OCI-M2 (cell line): ENCODE results near the gene GKN2.

Experiments used
- DNase-seq: peaks from one replicate; lab custom pipeline; 2025; ENCODE audit not compliant: unreplicated experiment; lab: John Stamatoyannopoulos, UW

Gene GKN2

GRCh38 chr2:68952887-68953521 is at the start of gene GKN2:
GKN2 (minus strand) TSS chr2:68952893; CDS start chr2:68952861, 32 bp downstream.
- DNase-seq, result no peak

DNA sequence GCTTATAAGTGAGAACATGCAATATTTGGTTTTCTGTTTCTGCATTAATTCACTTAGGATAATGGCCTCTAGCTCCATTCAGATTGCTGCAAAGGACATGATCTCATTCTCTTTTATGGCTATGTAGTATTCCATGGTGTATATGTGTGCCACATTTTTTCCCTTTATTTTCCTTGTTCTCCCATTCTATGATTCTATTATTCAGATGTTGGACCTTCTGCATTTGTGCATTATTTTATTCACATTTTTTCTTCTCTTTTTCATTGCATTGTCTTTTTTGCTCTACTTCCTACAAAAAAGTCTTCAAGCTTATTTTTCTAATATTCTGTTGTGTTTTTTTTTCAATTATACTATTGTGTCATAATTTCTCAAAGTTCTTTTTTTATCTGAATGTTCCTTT is 49.2 kb upstream of the GKN2 start:
- no peak for DNase-seq

GRCh38 chr2:68997401-68997800 is 44.7 kb upstream of the GKN2 start:
- no peak for DNase-seq

- no peak for DNase-seq
Observed at GRCh38 chr2:68995916-68996315, 43.2 kb upstream of the GKN2 start.

DNA sequence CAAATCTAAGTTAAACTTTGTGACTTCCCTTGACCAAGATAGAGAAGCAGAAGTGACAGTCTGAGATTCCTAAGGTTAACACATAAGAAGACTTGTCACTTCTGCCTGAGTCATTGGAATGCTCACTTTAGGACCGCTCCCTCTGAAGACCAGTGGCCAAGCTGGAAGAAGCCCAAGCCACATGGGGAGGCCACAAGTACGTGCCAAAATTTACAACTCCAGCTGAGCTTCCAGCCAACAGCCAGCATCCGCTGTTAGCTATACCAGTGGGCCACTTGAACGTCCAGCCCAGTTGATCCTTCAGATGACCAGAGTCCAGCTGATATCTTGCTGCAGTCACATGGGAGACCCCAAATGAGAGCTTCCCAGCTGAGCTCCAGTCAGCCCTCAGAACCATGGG is 42.2 kb upstream of the GKN2 start:
- DNase-seq, result no peak

DNA sequence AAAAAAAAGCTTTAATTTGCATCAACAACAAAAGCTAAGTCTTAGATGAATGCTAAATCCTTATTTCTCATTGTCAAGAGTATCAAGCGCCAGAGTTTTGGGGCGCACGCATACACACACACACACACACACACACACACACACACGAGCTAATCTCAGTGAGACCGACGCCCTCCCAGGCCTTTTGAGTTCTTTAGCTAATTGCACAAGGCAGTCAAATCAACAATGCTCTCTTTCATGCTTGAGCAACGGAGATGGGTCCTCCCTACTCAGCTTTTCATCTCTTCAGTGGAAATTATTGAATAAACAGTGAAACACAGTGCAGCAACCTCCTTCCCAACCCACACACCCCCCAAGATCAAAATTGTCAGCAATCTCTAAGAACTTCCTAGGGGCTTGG is 41.0 kb upstream of the GKN2 start:
- DNase-seq, result no peak

- no peak for DNase-seq
Observed at GRCh38 chr2:68992933-68993332, 40.2 kb upstream of the GKN2 start.

DNA sequence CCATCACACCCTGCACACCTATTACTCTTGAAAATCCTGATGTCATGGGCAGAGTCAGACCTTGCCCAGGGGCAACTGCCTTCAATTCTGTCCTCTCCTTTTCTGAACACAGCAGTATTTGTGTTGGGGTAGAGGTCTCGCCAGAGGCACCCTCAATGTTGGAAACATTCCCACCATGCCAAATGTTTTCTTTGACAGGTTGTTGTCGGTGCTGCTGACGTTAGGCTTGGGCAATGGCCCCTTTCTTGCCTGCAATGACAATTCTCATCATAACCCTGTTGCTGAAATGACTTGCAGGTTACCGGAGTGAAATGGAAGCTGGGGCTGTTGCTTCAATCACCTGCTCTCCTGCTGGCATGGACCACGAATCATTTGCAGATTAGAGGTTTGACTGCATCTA is 39.6 kb upstream of the GKN2 start:
- DNase-seq, result no peak

DNA sequence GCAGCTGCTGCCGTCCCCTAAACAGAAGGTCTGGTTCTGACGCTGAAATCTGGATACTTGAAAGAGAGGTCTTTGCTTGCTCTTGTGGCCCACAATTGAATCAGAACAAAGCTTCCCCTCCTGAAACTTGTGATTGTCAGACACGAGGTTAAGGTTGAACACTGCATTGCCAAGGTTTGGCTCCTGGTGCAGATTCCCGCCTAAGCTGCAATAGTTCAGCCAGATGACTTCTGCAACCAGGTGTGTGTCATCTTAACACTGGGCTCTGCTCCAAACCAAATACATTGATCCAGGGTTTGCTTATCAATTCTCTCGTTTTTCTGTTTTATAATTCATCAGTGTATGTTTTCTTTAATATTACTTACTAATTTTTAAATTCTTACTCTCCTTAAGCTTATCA is 36.3 kb upstream of the GKN2 start:
- DNase-seq, result no peak

DNA sequence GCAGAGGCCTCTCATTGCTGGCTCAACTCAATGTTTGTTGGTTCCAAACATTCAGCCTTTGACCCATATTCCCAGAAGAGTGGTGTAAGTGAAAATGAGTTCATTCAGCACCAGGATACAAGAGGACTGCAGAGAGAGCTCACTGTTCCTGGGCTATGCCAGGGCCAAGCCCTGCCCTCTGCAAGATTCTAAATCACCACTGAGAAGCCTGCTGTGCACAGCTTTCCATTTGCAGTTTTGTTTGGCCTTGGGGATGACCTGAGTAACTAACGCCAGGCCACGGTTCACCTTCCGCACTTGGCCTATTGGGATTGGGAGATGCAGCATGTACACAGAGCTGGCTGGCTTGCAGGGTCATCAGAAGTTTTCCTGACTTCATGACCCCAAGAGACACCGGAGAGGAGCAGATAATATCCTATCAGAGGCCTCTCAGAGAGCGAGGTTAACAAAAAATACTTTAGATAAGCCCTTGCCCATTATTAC is 34.4 kb upstream of the GKN2 start:
- no peak for DNase-seq

DNA sequence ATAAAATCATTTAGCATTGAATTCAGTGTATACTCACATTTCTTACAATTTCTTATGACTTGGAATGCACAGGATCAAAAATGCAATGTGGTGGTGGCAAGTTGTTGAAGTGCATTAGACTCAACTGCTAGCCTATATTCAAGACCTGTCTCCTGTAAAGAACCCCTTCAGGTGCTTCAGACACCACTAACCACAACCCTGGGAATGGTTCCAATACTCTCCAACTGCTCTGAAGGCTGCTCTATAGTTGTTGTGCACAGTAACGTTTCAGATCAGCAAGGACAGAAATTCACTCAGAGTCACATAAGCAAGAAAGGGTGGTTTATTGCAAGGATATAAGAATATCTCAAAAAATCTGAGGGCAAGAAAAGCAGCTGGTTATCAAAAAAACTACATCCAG is 28.3 kb upstream of the GKN2 start:
- no peak for DNase-seq

DNA sequence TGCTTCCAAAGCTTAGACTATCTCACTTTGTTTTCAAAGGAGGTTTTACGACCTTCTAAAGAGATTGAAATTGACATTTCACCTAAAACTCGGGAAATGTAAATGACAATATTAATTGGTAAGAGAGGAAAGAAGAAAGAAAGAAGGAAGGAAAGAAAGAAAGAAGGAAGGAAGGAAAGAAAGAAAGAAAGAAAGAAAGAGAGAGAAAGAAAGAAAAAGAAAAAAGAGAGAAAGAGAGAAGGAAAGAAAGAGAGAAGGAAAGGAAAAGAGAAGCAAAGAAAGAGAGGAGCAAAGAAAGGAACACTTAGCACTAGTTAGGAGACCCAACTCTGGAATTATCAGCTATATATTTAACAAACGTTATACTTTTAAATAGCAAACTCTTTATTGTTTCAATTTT is 25.4 kb upstream of the GKN2 start:
- no peak for DNase-seq

DNA sequence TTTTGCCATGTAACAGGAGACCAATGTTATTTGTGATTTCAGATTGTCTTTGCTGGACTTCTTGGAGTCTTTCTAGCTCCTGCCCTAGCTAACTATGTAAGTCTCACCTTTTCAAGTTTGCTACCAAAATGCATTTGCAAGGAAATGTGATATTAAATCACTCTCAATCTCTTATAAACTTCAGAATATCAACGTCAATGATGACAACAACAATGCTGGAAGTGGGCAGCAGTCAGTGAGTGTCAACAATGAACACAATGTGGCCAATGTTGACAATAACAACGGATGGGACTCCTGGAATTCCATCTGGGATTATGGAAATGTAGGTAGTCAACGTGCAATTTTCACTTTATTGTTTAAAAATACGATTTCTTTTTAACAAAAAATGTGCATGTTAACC is 24.8 kb upstream of the GKN2 start:
- DNase-seq, result no peak

DNA sequence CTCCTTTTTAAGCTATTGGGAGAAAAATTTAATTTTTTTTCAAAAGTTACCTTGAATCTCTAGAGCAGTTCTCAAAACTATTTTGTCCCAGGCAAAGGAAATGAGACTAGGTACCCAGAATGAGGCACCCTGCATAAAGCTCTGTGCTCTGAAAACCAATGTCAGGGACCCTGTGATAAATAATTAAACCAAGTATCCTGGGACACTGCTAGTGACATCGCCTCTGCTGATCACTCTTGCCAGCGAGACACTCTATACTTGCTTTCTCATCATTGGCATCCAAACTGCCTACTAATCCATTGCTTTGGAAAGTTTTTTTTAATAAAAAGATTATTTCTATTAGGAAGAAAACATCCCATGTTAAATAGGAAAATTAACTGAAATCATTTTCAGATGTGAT is 23.2 kb upstream of the GKN2 start:
- DNase-seq, result no peak

- no peak for DNase-seq
Observed at GRCh38 chr2:68974946-68975665, 22.4 kb upstream of the GKN2 start.

GRCh38 chr2:68974251-68974650 is 21.6 kb upstream of the GKN2 start, which contains the start of gene GKN1:
GKN1 (plus strand) TSS chr2:68974636; CDS start chr2:68974678, 42 bp downstream.
- no peak for DNase-seq

DNA sequence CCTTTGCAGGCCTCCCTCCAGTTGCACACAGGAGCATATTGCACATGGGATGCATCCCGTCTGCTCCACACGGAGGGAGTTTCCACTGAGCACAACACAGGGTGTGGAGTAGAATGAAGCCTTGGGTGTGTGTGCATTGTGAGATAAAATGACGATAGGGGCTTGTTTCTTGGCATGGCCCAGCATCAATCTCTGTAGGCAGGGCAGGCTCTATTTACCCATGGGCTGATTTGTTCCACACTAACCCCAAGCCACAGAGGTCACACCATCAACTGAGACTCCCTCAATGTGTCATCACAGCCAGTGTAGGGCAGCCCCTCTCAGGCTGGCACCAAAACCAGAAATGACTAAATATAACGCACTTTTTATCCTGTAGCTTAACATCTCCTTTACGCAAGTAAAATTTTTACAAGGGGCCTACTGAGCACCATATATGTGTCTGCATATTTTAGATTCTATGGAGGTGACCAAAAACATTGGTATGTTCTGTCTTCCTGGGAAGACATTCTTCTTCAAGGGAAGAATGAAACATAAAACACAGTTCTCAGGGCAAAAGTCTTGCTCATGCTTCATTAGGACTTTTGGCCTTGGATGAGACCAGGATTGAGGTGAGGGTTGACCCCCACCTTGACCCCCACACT is 19.0 kb upstream of the GKN2 start:
- DNase-seq, result no peak

DNA sequence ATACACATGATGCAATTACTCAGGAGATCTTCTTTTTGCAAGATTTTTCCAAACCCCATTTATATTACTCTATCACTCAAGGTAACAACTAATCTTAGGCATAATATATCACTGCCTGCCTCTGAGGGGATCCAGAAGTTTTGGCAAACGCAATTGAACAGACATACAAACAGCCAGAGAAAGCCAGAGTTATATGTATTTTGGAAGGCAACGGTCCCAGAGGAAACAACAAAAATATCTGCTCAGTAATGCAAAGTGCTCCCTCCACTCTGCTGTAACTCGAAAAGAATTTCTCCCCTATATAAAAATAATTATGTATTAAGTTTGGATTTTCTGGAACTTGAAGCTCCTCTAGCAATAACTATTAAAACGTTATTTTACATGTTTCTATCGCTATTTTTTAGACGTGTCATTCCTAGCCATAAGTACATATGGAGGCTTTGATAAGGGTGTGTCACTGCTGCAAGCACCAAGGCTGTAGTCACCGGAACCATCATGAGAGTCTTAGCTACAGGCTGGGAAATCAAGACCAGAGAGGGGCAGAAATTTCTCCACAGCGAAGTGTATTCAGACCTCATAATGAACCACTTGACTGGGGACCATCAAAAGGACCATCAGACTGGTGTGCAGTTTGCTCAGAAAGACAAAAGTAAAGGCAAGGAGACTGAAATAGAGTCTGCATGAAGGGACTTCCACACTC is 18.0 kb upstream of the GKN2 start:
- DNase-seq, result no peak

- no peak for DNase-seq
Observed at GRCh38 chr2:68969736-68970490, 17.2 kb upstream of the GKN2 start.

DNA sequence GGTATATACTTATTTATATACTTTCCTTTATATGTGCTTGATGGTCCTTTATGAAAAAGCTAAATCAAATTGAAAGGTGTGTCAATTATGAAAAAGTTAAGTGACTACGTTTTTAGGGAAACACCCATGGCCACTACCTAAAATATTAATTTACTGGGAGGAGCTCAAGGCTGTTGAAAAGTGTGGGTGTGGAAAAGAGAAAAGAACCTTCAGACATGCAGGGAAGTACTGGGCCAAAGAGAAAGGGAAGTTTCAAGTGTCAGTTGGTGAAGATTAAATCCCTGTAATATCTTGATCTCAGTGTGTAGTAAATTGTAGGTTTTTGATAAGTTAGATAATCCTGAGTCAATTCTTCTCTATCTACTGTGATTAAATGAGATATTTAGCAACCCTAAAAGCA is 15.5 kb upstream of the GKN2 start:
- DNase-seq, result no peak

- no peak for DNase-seq
Observed at GRCh38 chr2:68964282-68964681, 11.6 kb upstream of the GKN2 start.
